Skin of body (tissue), 2 donors: ENCODE data around the gene SBF2. TPM values are rescaled to one million over a fixed set of nuclear protein-coding genes. Genes with fewer than 3 reads are reported as not detected.
"Not testable (repeated sequence)": the region's sequence is repeated elsewhere in the genome, so short reads cannot be mapped to it uniquely, and the experiment has no call there.

Source experiments
- DNase-seq: peaks from one replicate; lab custom pipeline; 2025; lab: John Stamatoyannopoulos, UW
- total RNA-seq: library from RNA; depleted of rRNA; stranded (reverse); fragments of >200 nt; gene quantifications from one replicate; pipeline ENCODE4 v1.2.3, GENCODE V29; 2014

The SBF2 gene
- total RNA-seq, 1 donor from 2014 or later, result 62.5 TPM

- no peak for DNase-seq
Observed at GRCh38 chr11:9914064-9914463, 380.0 kb downstream of the SBF2 start.

GRCh38 chr11:9905960-9906791, 387.8 kb downstream of the SBF2 start:
- DNase-seq, result peak; percentile 87

- DNase-seq, result peak; percentile 60
Observed at GRCh38 chr11:9905501-9905951, 388.5 kb downstream of the SBF2 start.

- DNase-seq, result no peak
Observed at GRCh38 chr11:9903579-9903978, 390.4 kb downstream of the SBF2 start.

- no peak for DNase-seq
Observed at GRCh38 chr11:9901943-9902342, 392.1 kb downstream of the SBF2 start.

- DNase-seq, result not testable (repeated sequence)
Observed at GRCh38 chr11:9900253-9900652, 393.8 kb downstream of the SBF2 start.

- DNase-seq, result no peak
Observed at GRCh38 chr11:9899676-9900075, 394.3 kb downstream of the SBF2 start.

- DNase-seq, result no peak
Observed at GRCh38 chr11:9896902-9897301, 397.1 kb downstream of the SBF2 start.

GRCh38 chr11:9895006-9895405, 399.0 kb downstream of the SBF2 start:
- DNase-seq, result no peak

- no peak for DNase-seq
Observed at GRCh38 chr11:9893474-9893873, 400.5 kb downstream of the SBF2 start.

GRCh38 chr11:9888938-9889337, 405.1 kb downstream of the SBF2 start:
- DNase-seq, result no peak

GRCh38 chr11:9887472-9887871, 406.5 kb downstream of the SBF2 start:
- no peak for DNase-seq

- DNase-seq, result no peak
Observed at GRCh38 chr11:9886595-9886994, 407.4 kb downstream of the SBF2 start.

- DNase-seq, result no peak
Observed at GRCh38 chr11:9884601-9885000, 409.4 kb downstream of the SBF2 start.

GRCh38 chr11:9880657-9881056, 413.4 kb downstream of the SBF2 start:
- no peak for DNase-seq

- DNase-seq, result no peak
Observed at GRCh38 chr11:9878936-9879335, 415.1 kb downstream of the SBF2 start.

- DNase-seq, result no peak
Observed at GRCh38 chr11:9876331-9876730, 417.7 kb downstream of the SBF2 start.

GRCh38 chr11:9875862-9876261, 418.2 kb downstream of the SBF2 start:
- DNase-seq, result no peak

GRCh38 chr11:9875399-9875798, 418.6 kb downstream of the SBF2 start:
- DNase-seq, result no peak

GRCh38 chr11:9874466-9874865, 419.6 kb downstream of the SBF2 start:
- DNase-seq, result no peak

GRCh38 chr11:9868641-9869040, 425.4 kb downstream of the SBF2 start:
- DNase-seq, result no peak

GRCh38 chr11:9862981-9863380, 431.0 kb downstream of the SBF2 start:
- DNase-seq, result no peak
